Measurements from ENCODE around the gene MGAT4C. TPM values are rescaled to one million over a fixed set of nuclear protein-coding genes. Genes with fewer than 3 reads are reported as not detected.

MGAT4C gene
- total RNA-seq, 1 experiment from 2014 or later: not detected

GRCh38 chr12:86249276-86249675, 6.9 kb downstream of the MGAT4C start:
- Mint-ChIP-seq H3K27ac (ENCODE audit: low read depth, unreplicated experiment) (no peak overlapping the region), H3K4me1 (ENCODE audit: insufficient read depth, unreplicated experiment) (no peaks in the 10 kb centered on the region), H3K4me3 (ENCODE audit: unreplicated experiment) (no peak overlapping the region), H3K9me3 (ENCODE audit: unreplicated experiment) (no peaks in the 10 kb centered on the region), H3K27me3 (ENCODE audit: insufficient read depth, unreplicated experiment) (no peaks in the 10 kb centered on the region), H3K36me3 (ENCODE audit: insufficient read depth, unreplicated experiment) (no peaks in the 10 kb centered on the region)
- DNase-seq (ENCODE audit: unreplicated experiment): no peak
- intact Hi-C loops (cut with micrococcal nuclease): no loop called here
- TF ChIP-seq CTCF (IDR thresholded peaks at IDR 0.05; ENCODE audit: unreplicated experiment): no peak
- no TSS peak for BruUV-seq (replicated peaks)
- ChIA-PET POLR2A (no interaction called here), CTCF (no interaction called here)

GRCh38 chr12:86247871-86248270, 8.3 kb downstream of the MGAT4C start:
- H3K36me3 Mint-ChIP-seq (ENCODE audit: insufficient read depth, unreplicated experiment): no peaks in the 10 kb centered on the region
- intact Hi-C loops (cut with micrococcal nuclease): no loop called here
- POLR2A ChIA-PET: no interaction called here
- H3K27me3 Mint-ChIP-seq (ENCODE audit: insufficient read depth, unreplicated experiment): no peaks in the 10 kb centered on the region
- no peak for TF ChIP-seq CTCF (IDR thresholded peaks at IDR 0.05; ENCODE audit: unreplicated experiment)
- no TSS peak for BruUV-seq (replicated peaks)
- no peak for DNase-seq (ENCODE audit: unreplicated experiment)
- H3K9me3 Mint-ChIP-seq (ENCODE audit: unreplicated experiment): no peaks in the 10 kb centered on the region
- CTCF ChIA-PET: no interaction called here
- no peak overlapping the region for H3K4me3 Mint-ChIP-seq (ENCODE audit: unreplicated experiment)
- H3K4me1 Mint-ChIP-seq (ENCODE audit: insufficient read depth, unreplicated experiment): no peaks in the 10 kb centered on the region
- H3K27ac Mint-ChIP-seq (ENCODE audit: low read depth, unreplicated experiment): no peak overlapping the region

GRCh38 chr12:86241600-86241999, 14.6 kb downstream of the MGAT4C start:
- Mint-ChIP-seq H3K36me3 (ENCODE audit: insufficient read depth, unreplicated experiment) (no peaks in the 10 kb centered on the region), H3K4me1 (ENCODE audit: insufficient read depth, unreplicated experiment) (no peaks in the 10 kb centered on the region), H3K9me3 (ENCODE audit: unreplicated experiment) (no peaks in the 10 kb centered on the region), H3K4me3 (ENCODE audit: unreplicated experiment) (no peak overlapping the region), H3K27me3 (ENCODE audit: insufficient read depth, unreplicated experiment) (no peaks in the 10 kb centered on the region), H3K27ac (ENCODE audit: low read depth, unreplicated experiment) (no peak overlapping the region)
- ChIA-PET POLR2A (no interaction called here), CTCF (no interaction called here)
- intact Hi-C loops (cut with micrococcal nuclease): no loop called here
- no peak for TF ChIP-seq CTCF (IDR thresholded peaks at IDR 0.05; ENCODE audit: unreplicated experiment)
- no TSS peak for BruUV-seq (replicated peaks)
- DNase-seq (ENCODE audit: unreplicated experiment): no peak

- intact Hi-C loops (cut with micrococcal nuclease): no loop called here
- no peaks in the 10 kb centered on the region for H3K36me3 Mint-ChIP-seq (ENCODE audit: insufficient read depth, unreplicated experiment)
- no peak overlapping the region for H3K27ac Mint-ChIP-seq (ENCODE audit: low read depth, unreplicated experiment)
- TF ChIP-seq CTCF (IDR thresholded peaks at IDR 0.05; ENCODE audit: unreplicated experiment): no peak
- BruUV-seq (replicated peaks): no TSS peak
- CTCF ChIA-PET: no interaction called here
- H3K27me3 Mint-ChIP-seq (ENCODE audit: insufficient read depth, unreplicated experiment): no peaks in the 10 kb centered on the region
- no peaks in the 10 kb centered on the region for H3K9me3 Mint-ChIP-seq (ENCODE audit: unreplicated experiment)
- POLR2A ChIA-PET: no interaction called here
- DNase-seq (ENCODE audit: unreplicated experiment): no peak
- H3K4me3 Mint-ChIP-seq (ENCODE audit: unreplicated experiment): no peak overlapping the region
- H3K4me1 Mint-ChIP-seq (ENCODE audit: insufficient read depth, unreplicated experiment): peaks cover 13% of the 10 kb centered on the region
Observed at GRCh38 chr12:86234316-86234855, 21.8 kb downstream of the MGAT4C start.

Data from MCF 10A (cell line).